Upper lobe of left lung (tissue), 4 donors: ENCODE measurements around the gene SUPT3H.

ENCODE experiments used
- CTCF ChIP-seq, 6 experiments: fragments of 450-650 bp in 4 of 6; fragments of 200-600 bp in 2 of 6; sonication (generic) in 2 of 6; IDR thresholded peaks; one replicate each; pipeline ENCODE4 v1.5.1; 2016 to 2019; ENCODE audit warnings: antibody characterized with exemption in 6 of 6
- POLR2AphosphoS5 ChIP-seq, 2 donors: sonication (generic); formaldehyde crosslinking; IDR thresholded peaks; one replicate each; pipeline ENCODE4 v1.5.1; 2017; ENCODE audit warnings: antibody characterized with exemption in 2 of 2

- TF ChIP-seq CTCF (IDR thresholded peaks at IDR 0.05), result no peak
- TF ChIP-seq POLR2AphosphoS5 (IDR thresholded peaks at IDR 0.05), result no peak
These were observed 262.0 kb downstream of the SUPT3H start for GRCh38 chr6:45115696-45116095.
